AG04450 (cell line): Measurements from ENCODE around the gene RANBP17. TPM values are rescaled to one million over a fixed set of nuclear protein-coding genes. Genes with fewer than 3 reads are reported as not detected.

Experiments
- CTCF ChIA-PET: fragments of 300-600, 350-600 bp; formaldehyde crosslinking; extraction: SDS; loops from one replicate; lab custom pipeline; 2022; ENCODE audit warnings: antibody characterized with exemption, inconsistent platforms; lab: Charles Lee
- POLR2A ChIA-PET: fragments of 350-600 bp; formaldehyde crosslinking; extraction: SDS; loops from one replicate; lab custom pipeline; 2021; ENCODE audit warnings: antibody characterized with exemption, inconsistent platforms; lab: Yijun Ruan, JAX
- DNase-seq: peaks from one replicate; pipeline ENCODE4 v3.0.0-alpha.2; 2011; ENCODE audit warnings: low read depth, low spot score
- H3K27ac ChIP-seq: one replicate; pipeline ENCODE4 v1.5.1; 2012; ENCODE audit warnings: low read depth, low read length, control low read depth
- H3K27me3 ChIP-seq: one replicate; pipeline ENCODE4 v1.6.0; 2012; ENCODE audit warnings: low read length; ENCODE audit not compliant: control insufficient read depth, insufficient read depth
- H3K4me3 ChIP-seq: 2 replicates; pipeline ENCODE4 v1.5.1; 2011; ENCODE audit warnings: mild to moderate bottlenecking, low read depth, low read length, control low read depth
- H3K9me3 ChIP-seq: 2 replicates; pipeline ENCODE4 v1.5.1; 2012; ENCODE audit warnings: low read length; ENCODE audit not compliant: control insufficient read depth, insufficient read depth
- polyA plus RNA-seq: library from polyadenylated mRNA; depleted of rRNA; stranded (reverse); fragments of >200 nt; gene quantifications from 2 replicates; pipeline ENCODE4 v1.2.3, GENCODE V29; 2011
- TF ChIP-seq, protein P1 (sequence below): IDR thresholded peaks from 2 replicates; pipeline ENCODE4 v1.5.1; 2011; ENCODE audit warnings: low read depth, low read length, control low read depth, inconsistent platforms

RANBP17 gene
- polyA plus RNA-seq, 1 experiment, result 11.6 TPM

DNA sequence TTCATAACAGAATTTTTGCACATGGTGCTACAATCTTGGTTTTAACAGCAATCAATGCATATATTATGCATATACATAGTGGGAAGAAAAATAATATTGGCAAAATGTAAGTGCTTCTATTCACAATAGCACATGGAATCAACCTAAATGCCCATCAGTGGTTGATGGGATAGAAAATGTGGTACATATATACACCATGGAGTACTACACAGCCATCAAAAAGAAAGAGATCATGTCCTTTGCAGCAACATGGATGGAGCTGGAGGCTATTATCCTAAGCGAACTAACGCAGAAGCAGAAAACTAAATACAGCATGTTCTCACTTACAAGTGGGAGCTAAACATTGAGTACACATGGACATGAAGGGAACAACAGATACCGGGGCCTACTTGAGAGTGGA, 410.0 kb downstream of the RANBP17 start:
- ChIA-PET CTCF (interaction anchor here (1.0 to 2.1 kb wide), 3 partner anchors 65 to 463 kb away, joined by 3 to 13 read pairs (median 7); no protein-coding TSS in a partner anchor), POLR2A (no interaction called here)
- Histone ChIP-seq H3K27me3 (no peaks in the 10 kb centered on the region), H3K27ac (no peak overlapping the region), H3K9me3 (no peaks in the 10 kb centered on the region), H3K4me3 (no peak overlapping the region)
- DNase-seq, result no peak
- TF ChIP-seq, protein P1, sequence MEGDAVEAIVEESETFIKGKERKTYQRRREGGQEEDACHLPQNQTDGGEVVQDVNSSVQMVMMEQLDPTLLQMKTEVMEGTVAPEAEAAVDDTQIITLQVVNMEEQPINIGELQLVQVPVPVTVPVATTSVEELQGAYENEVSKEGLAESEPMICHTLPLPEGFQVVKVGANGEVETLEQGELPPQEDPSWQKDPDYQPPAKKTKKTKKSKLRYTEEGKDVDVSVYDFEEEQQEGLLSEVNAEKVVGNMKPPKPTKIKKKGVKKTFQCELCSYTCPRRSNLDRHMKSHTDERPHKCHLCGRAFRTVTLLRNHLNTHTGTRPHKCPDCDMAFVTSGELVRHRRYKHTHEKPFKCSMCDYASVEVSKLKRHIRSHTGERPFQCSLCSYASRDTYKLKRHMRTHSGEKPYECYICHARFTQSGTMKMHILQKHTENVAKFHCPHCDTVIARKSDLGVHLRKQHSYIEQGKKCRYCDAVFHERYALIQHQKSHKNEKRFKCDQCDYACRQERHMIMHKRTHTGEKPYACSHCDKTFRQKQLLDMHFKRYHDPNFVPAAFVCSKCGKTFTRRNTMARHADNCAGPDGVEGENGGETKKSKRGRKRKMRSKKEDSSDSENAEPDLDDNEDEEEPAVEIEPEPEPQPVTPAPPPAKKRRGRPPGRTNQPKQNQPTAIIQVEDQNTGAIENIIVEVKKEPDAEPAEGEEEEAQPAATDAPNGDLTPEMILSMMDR, result no peak

DNA sequence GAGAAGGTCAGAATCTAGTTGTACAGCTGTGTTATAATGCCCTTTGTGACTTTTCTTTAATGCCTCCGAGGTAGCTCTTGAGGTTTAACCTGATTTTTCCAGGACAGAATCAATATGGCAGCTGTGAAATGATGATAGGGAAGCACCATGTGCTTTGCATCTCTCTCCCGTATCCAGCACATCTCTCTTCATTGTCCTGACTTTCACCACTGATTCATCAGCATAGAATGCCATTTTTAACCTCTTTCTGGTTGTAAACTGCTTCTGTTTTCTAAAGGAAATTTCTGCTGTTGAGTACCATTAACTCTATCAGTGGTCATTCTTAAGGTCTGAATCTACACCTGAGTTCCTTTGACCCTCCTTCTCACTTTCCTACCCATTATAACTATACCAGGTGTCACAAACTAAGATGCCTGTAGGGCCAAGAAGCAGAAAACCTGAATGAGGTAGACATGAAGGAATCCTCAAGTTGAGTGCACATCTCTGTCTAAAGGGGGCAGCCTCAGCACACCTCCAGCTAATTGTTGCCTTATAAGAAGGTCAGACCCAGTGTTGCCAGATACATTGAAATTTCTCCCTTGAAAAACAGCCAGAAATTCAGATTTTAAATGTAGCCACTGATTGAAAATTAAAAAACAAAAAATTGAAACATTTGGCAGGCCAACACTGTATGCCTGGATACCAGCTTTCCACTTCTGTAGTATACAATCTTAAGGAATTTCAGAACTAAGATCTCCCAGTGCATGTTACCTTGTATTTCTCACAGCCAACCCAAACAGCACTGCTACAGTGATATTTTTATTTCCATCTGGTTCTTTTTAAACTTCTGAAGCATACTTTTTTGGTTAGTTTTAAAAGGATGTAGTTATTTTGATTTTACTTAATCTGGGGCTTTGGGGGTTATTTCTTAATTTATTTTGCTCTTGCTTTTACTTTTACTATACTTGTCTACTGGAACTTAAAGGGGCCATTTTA, 411.5 kb downstream of the RANBP17 start:
- TF ChIP-seq, protein P1, result peak; percentile 49
- CTCF ChIA-PET, result interaction anchor here (0.7 to 2.1 kb wide), 3 partner anchors 64 to 69 kb away, joined by 3 to 13 read pairs (median 7); no protein-coding TSS in a partner anchor
- DNase-seq, result no peak
- Histone ChIP-seq H3K27ac (no peak overlapping the region), H3K9me3 (no peaks in the 10 kb centered on the region), H3K27me3 (no peaks in the 10 kb centered on the region), H3K4me3 (no peak overlapping the region)
- POLR2A ChIA-PET, result no interaction called here

DNA sequence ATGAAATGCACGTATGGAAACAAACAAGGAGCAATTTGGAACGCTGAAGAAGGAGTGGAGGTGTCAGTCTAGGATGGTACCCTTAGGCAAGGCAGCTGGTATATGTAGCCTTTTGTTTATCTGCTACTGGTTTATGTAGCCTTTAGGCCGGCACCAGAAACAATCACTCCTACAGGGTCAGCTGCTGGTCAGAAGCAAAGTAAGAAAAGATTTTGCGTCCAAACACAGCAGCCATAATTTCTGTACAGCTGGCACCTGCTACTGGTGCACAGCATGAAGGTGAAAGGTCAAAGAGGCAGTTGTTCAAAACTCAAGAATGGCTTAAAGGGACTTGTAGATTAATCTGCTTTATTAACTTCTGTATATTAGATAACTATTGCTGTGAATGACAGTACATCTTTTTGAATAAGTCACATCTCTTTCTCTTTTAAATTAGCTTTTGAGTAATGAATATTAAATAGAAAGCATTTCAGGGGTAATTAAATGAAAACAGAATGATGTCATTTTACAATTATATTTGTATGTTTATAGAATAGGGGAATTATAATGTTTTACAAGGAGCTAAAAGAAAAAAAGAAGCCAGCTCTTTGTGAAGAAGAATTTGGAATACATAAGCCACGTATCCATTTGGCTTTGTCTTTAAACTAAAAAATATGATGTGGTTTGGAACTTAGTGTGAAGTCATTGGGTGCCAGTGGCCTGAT, 414.2 kb downstream of the RANBP17 start:
- TF ChIP-seq, protein P1, result no peak
- no peak for DNase-seq
- ChIA-PET POLR2A (no interaction called here), CTCF (interaction anchor here (0.9 kb wide), 1 partner anchor 69 kb away, joined by 3 read pairs; no protein-coding TSS in a partner anchor)
- H3K27ac ChIP-seq, result no peak overlapping the region
- no peaks in the 10 kb centered on the region for H3K9me3 ChIP-seq
- H3K27me3 ChIP-seq, result no peaks in the 10 kb centered on the region
- no peak overlapping the region for H3K4me3 ChIP-seq

DNA sequence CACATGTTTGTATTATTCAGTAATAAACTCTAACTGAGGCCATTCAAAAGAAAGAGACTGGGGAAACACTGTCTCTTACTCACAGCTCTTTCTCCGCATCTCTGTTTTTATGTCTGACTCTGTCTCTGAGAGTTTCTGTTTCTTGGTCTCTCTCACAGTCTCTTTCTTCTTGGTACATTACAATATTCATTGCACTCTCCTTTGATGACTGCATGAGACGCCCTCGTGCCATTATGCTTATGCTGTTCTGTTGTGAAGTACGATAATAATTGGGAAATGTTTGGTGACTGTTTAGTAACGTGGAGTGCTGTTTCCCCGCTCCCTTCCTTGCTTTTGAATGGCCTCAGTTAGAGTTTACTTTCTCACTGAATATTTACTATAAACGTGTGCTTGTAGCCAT, 421.9 kb downstream of the RANBP17 start:
- ChIA-PET POLR2A (no interaction called here), CTCF (interaction anchor here (1.0 kb wide), 1 partner anchor 76 kb away, joined by 4 read pairs; no protein-coding TSS in a partner anchor)
- TF ChIP-seq, protein P1, result no peak
- no peaks in the 10 kb centered on the region for H3K27me3 ChIP-seq
- H3K27ac ChIP-seq, result no peak overlapping the region
- no peak overlapping the region for H3K4me3 ChIP-seq
- no peaks in the 10 kb centered on the region for H3K9me3 ChIP-seq
- DNase-seq, result no peak
